ENCODE results near the gene NYAP2.

NYAP2 gene

DNA sequence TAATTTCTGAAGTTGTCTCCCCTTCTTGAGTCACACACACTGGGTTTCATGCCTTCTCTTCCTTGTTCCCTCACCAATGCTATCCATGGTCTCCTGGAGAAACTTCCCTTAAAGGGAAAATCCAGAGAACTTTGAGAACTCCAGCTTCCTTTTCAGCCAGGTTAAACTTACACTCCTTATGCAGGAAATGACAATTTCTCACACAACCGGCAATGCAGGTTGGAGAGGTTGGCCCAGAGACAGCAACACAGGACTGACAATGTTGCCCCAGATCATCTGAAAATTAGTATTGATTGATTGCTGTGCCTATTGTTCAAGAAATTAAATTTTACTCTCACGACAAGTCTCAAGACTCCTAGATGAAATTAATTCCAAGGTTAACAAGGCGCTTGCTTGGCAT is 292.2 kb downstream of the NYAP2 start:
- Histone ChIP-seq H4K91ac (ENCODE audit: low read depth, low read length) (no peak overlapping the region), H2BK120ac (ENCODE audit: insufficient read depth, low read length, poor library complexity) (no peak overlapping the region), H3K14ac (ENCODE audit: low read length) (no peak overlapping the region), H3K18ac (ENCODE audit: low read length) (no peak overlapping the region), H2BK12ac (ENCODE audit: low read length) (no peak overlapping the region), H3K9me3 (ENCODE audit: insufficient read depth, low read depth, low read length) (no peaks in the 10 kb centered on the region), H2BK5ac (ENCODE audit: low read depth, low read length, poor library complexity) (no peak overlapping the region), H3K79me1 (ENCODE audit: low read length) (no peaks in the 10 kb centered on the region), H3K4me2 (ENCODE audit: low read length) (no peak overlapping the region), H3K9ac (ENCODE audit: low read length) (no peak overlapping the region), H2AFZ (ENCODE audit: insufficient read depth, low read length, poor library complexity) (no peak overlapping the region), H3K4me1 (ENCODE audit: control insufficient read depth in 1 of 2, insufficient read depth in 2 of 2, low read length in 2 of 2) (no peaks in the 10 kb centered on the region), H4K8ac (ENCODE audit: low read depth, low read length) (peak overlapping the region; percentile 4), H3K4ac (ENCODE audit: low read depth, low read length) (no peak overlapping the region), H3K79me2 (ENCODE audit: control insufficient read depth, insufficient read depth, low read length, poor library complexity) (no peaks in the 10 kb centered on the region), H4K12ac (ENCODE audit: low read depth, low read length) (no peak overlapping the region), H3K27me3 (ENCODE audit: insufficient read depth, low read length) (no peaks in the 10 kb centered on the region), H3K27ac (ENCODE audit: low read depth, low read length) (no peak overlapping the region), H3K4me3 (ENCODE audit: low read depth, low read length) (no peak overlapping the region), H2AK5ac (ENCODE audit: low read length) (no peak overlapping the region), H3K23ac (ENCODE audit: low read length) (no peak overlapping the region), H3K36me3 (ENCODE audit: control insufficient read depth in 1 of 2, insufficient read depth in 2 of 2, low read length in 2 of 2) (no peaks in the 10 kb centered on the region)
- DNase-seq = no peak
- no CpG with 5 or more reads among the region's 3 CpGs for WGBS (ENCODE audit: extremely low coverage, insufficient coverage, insufficient read length)

DNA sequence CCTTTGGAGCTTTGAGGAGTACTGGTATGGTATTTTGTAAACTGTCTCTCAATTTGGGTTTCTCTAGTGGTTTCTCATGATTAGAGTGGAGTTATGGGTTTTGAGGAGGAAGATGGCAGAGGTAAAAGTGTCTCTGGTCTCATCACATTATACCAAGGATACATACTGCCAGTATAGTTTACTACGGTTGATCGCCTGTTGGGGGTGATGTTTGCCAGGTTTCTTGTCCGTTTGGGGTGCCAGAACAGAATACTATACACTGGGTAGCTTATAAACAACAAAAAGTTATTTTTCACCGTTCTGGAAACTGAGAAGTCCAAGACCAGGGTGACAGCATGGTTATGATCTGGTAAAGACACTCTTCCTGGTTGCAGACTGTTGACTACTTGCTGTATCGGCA is 293.7 kb downstream of the NYAP2 start:
- DNase-seq = no peak
- Histone ChIP-seq H3K14ac (ENCODE audit: low read length) (no peak overlapping the region), H2BK12ac (ENCODE audit: low read length) (no peak overlapping the region), H2AK5ac (ENCODE audit: low read length) (no peak overlapping the region), H3K79me1 (ENCODE audit: low read length) (no peaks in the 10 kb centered on the region), H2BK5ac (ENCODE audit: low read depth, low read length, poor library complexity) (no peak overlapping the region), H3K4me1 (ENCODE audit: control insufficient read depth in 1 of 2, insufficient read depth in 2 of 2, low read length in 2 of 2) (no peaks in the 10 kb centered on the region), H3K27ac (ENCODE audit: low read depth, low read length) (no peak overlapping the region), H4K91ac (ENCODE audit: low read depth, low read length) (no peak overlapping the region), H3K4me3 (ENCODE audit: low read depth, low read length) (no peak overlapping the region), H3K9ac (ENCODE audit: low read length) (no peak overlapping the region), H2AFZ (ENCODE audit: insufficient read depth, low read length, poor library complexity) (no peak overlapping the region), H3K36me3 (ENCODE audit: control insufficient read depth in 1 of 2, insufficient read depth in 2 of 2, low read length in 2 of 2) (no peaks in the 10 kb centered on the region), H3K27me3 (ENCODE audit: insufficient read depth, low read length) (no peaks in the 10 kb centered on the region), H3K79me2 (ENCODE audit: control insufficient read depth, insufficient read depth, low read length, poor library complexity) (no peaks in the 10 kb centered on the region), H2BK120ac (ENCODE audit: insufficient read depth, low read length, poor library complexity) (no peak overlapping the region), H3K23ac (ENCODE audit: low read length) (no peak overlapping the region), H4K12ac (ENCODE audit: low read depth, low read length) (no peak overlapping the region), H3K4me2 (ENCODE audit: low read length) (no peak overlapping the region), H3K4ac (ENCODE audit: low read depth, low read length) (no peak overlapping the region), H3K9me3 (ENCODE audit: insufficient read depth, low read depth, low read length) (no peaks in the 10 kb centered on the region), H4K8ac (ENCODE audit: low read depth, low read length) (no peak overlapping the region), H3K18ac (ENCODE audit: low read length) (no peak overlapping the region)
- WGBS (ENCODE audit: extremely low coverage, insufficient coverage, insufficient read length) = no CpG with 5 or more reads among the region's 5 CpGs

DNA sequence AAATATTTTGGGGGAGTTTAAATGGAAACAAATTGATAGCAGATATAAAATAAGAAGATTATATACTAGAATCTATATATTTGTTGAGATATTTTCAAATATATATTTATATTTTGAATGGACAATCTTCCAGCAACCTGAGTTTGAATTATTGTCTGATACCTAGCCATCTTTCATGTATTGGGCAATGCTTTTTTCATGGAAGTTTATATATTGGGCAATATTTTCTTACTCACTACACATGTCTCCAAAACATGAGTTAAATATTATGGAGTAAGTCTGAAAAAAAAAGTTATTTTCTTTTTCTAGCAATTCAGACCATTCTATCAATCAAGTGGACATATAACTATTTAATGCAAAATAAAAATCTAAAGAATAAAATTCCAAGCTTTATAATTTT is 295.2 kb downstream of the NYAP2 start:
- Histone ChIP-seq H2BK12ac (ENCODE audit: low read length) (no peak overlapping the region), H3K4ac (ENCODE audit: low read depth, low read length) (no peak overlapping the region), H3K4me3 (ENCODE audit: low read depth, low read length) (no peak overlapping the region), H4K91ac (ENCODE audit: low read depth, low read length) (no peak overlapping the region), H2BK120ac (ENCODE audit: insufficient read depth, low read length, poor library complexity) (no peak overlapping the region), H3K79me2 (ENCODE audit: control insufficient read depth, insufficient read depth, low read length, poor library complexity) (no peaks in the 10 kb centered on the region), H4K12ac (ENCODE audit: low read depth, low read length) (no peak overlapping the region), H3K4me2 (ENCODE audit: low read length) (no peak overlapping the region), H3K4me1 (ENCODE audit: control insufficient read depth in 1 of 2, insufficient read depth in 2 of 2, low read length in 2 of 2) (no peaks in the 10 kb centered on the region), H3K23ac (ENCODE audit: low read length) (no peak overlapping the region), H3K27ac (ENCODE audit: low read depth, low read length) (no peak overlapping the region), H3K79me1 (ENCODE audit: low read length) (no peaks in the 10 kb centered on the region), H2AFZ (ENCODE audit: insufficient read depth, low read length, poor library complexity) (no peak overlapping the region), H2BK5ac (ENCODE audit: low read depth, low read length, poor library complexity) (no peak overlapping the region), H3K9me3 (ENCODE audit: insufficient read depth, low read depth, low read length) (no peaks in the 10 kb centered on the region), H3K14ac (ENCODE audit: low read length) (no peak overlapping the region), H3K36me3 (ENCODE audit: control insufficient read depth in 1 of 2, insufficient read depth in 2 of 2, low read length in 2 of 2) (no peaks in the 10 kb centered on the region), H3K18ac (ENCODE audit: low read length) (no peak overlapping the region), H3K27me3 (ENCODE audit: insufficient read depth, low read length) (no peaks in the 10 kb centered on the region), H3K9ac (ENCODE audit: low read length) (no peak overlapping the region), H2AK5ac (ENCODE audit: low read length) (no peak overlapping the region), H4K8ac (ENCODE audit: low read depth, low read length) (no peak overlapping the region)
- DNase-seq = no peak

DNA sequence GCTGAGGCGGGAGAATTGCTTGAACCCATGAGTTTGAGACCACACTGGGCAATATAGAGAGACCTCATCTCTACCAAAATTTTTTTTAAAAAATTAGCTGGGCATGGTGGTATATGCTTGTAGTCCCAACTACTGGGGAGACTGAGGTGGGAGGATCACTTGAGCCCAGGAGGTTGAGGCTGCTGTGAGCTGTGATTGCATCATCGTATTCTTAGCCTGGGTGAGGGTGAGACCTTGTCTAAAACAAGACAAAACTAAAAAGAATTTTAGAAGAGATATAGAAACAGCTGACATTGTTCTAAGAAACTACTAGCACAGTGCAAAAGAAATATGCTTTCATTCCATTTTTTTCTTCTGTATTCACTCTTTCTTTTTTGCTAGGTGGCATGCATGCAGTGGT is 298.4 kb downstream of the NYAP2 start:
- H3K23ac ChIP-seq (ENCODE audit: low read length) = no peak overlapping the region
- H2BK120ac ChIP-seq (ENCODE audit: insufficient read depth, low read length, poor library complexity) = no peak overlapping the region
- H3K9me3 ChIP-seq (ENCODE audit: insufficient read depth, low read depth, low read length) = no peaks in the 10 kb centered on the region
- no peak overlapping the region for H3K4ac ChIP-seq (ENCODE audit: low read depth, low read length)
- H3K27me3 ChIP-seq (ENCODE audit: insufficient read depth, low read length) = no peaks in the 10 kb centered on the region
- no peak overlapping the region for H2BK12ac ChIP-seq (ENCODE audit: low read length)
- no peaks in the 10 kb centered on the region for H3K36me3 ChIP-seq (ENCODE audit: control insufficient read depth in 1 of 2, insufficient read depth in 2 of 2, low read length in 2 of 2)
- no peak overlapping the region for H3K4me3 ChIP-seq (ENCODE audit: low read depth, low read length)
- no peak overlapping the region for H3K4me2 ChIP-seq (ENCODE audit: low read length)
- H4K91ac ChIP-seq (ENCODE audit: low read depth, low read length) = no peak overlapping the region
- H3K27ac ChIP-seq (ENCODE audit: low read depth, low read length) = no peak overlapping the region
- no peaks in the 10 kb centered on the region for H3K79me2 ChIP-seq (ENCODE audit: control insufficient read depth, insufficient read depth, low read length, poor library complexity)
- H3K18ac ChIP-seq (ENCODE audit: low read length) = no peak overlapping the region
- no CpG with 5 or more reads among the region's 2 CpGs for WGBS (ENCODE audit: extremely low coverage, insufficient coverage, insufficient read length)
- H4K12ac ChIP-seq (ENCODE audit: low read depth, low read length) = no peak overlapping the region
- no peak for DNase-seq
- no peak overlapping the region for H2AFZ ChIP-seq (ENCODE audit: insufficient read depth, low read length, poor library complexity)
- no peak overlapping the region for H3K14ac ChIP-seq (ENCODE audit: low read length)
- H3K4me1 ChIP-seq (ENCODE audit: control insufficient read depth in 1 of 2, insufficient read depth in 2 of 2, low read length in 2 of 2) = no peaks in the 10 kb centered on the region
- no peak overlapping the region for H3K9ac ChIP-seq (ENCODE audit: low read length)
- no peak overlapping the region for H4K8ac ChIP-seq (ENCODE audit: low read depth, low read length)
- H2AK5ac ChIP-seq (ENCODE audit: low read length) = no peak overlapping the region
- no peak overlapping the region for H2BK5ac ChIP-seq (ENCODE audit: low read depth, low read length, poor library complexity)
- H3K79me1 ChIP-seq (ENCODE audit: low read length) = no peaks in the 10 kb centered on the region
